ENCODE measurements around the gene GALE. TPM values are rescaled to one million over a fixed set of nuclear protein-coding genes. Genes with fewer than 3 reads are reported as not detected.

GALE gene
- total RNA-seq, 4 donors from 2014 or later = 14.1 to 16.7 (median 15.0) TPM

DNA sequence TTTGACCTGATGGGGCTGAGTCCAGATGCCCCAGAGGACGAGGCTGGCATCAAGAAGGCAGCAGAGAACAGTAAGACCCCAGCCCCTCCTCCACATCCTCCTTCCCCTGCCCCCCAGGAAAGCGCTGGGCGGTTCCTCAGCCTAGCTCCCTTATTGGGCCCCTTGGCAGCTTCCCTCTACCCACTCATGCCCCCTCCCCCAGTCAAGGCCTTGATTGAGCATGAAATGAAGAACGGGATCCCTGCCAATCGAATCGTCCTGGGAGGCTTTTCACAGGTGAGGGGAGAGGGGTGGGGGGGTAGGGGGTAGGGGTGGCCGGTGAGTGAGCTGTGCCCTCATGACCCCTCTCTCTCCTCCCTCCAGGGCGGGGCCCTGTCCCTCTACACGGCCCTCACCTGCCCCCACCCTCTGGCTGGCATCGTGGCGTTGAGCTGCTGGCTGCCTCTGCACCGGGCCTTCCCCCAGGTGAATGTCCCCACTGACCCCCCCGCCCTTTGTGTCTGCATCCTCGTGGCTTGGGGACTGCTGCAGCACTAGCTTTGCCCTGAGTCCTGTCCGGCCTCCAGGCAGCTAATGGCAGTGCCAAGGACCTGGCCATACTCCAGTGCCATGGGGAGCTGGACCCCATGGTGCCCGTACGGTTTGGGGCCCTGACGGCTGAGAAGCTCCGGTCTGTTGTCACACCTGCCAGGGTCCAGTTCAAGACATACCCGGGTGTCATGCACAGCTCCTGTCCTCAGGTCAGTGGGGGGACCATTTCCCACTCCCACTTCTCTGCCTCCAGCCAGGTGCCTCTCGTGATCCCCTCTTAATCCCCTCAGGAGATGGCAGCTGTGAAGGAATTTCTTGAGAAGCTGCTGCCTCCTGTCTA lies 6.5 kb downstream of the GALE start:
- no peak for TF ChIP-seq POLR2A (IDR thresholded peaks at IDR 0.05)
- no peak for TF ChIP-seq CTCF (IDR thresholded peaks at IDR 0.05)
- Histone ChIP-seq H3K4me3 (no peak overlapping the region), H3K27ac (no peak overlapping the region), H3K36me3 (no peaks in the 10 kb centered on the region), H3K27me3 (no peaks in the 10 kb centered on the region), H3K9me3 (no peaks in the 10 kb centered on the region), H3K4me1 (peaks cover 0 to 12% of the 10 kb centered on the region in 2 donors)
- intact Hi-C loops (cut with DNase I; ENCODE audit: low total_unique reads) = no loop called here
- no peak for DNase-seq

DNA sequence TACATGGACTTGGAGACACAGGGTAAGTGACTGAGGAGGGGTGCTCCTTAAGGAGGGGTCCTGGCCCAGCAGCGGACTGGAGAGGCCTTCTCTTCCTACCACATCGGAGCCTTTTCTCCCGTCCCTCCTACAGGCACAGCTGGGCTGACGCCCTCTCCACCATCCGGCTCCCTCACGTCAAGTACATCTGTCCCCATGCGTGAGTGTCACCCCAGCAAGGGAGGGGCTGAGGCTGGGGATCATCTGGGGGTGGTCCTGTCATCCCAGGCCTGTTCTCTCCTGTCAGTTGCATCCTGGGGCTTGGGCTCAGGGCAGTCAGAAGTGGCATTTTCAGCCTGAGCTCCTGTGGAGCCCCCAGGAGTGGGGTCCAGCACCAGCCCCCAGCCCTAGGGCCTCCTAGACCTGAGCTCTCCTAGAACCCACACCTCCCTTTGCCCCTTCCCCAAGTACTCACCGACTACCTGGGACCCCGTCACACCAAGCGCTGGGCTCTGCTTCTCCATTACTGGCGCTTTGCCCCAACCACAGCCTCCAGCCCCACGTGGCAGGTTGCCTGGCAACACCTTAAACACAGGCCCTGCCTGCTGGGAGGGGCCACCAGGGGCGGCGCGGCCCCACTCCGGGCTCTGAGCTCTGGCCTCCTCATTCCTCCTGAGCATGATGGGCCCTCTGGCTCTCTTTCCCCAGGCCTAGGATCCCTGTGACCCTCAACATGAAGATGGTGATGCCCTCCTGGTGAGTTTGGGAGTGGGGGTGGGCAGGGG lies 7.4 kb downstream of the GALE start:
- no peaks in the 10 kb centered on the region for H3K36me3 ChIP-seq
- peak overlapping the region in 1 of 2 donors; percentile 0 for H3K27ac ChIP-seq
- TF ChIP-seq POLR2A (IDR thresholded peaks at IDR 0.05) = no peak
- no peak for TF ChIP-seq CTCF (IDR thresholded peaks at IDR 0.05)
- peaks cover 0 to 12% of the 10 kb centered on the region in 2 donors for H3K4me1 ChIP-seq
- H3K4me3 ChIP-seq = no peak overlapping the region
- intact Hi-C loops (cut with DNase I; ENCODE audit: low total_unique reads) = no loop called here
- no peak for DNase-seq
- H3K27me3 ChIP-seq = no peaks in the 10 kb centered on the region
- no peaks in the 10 kb centered on the region for H3K9me3 ChIP-seq

GRCh38 chr1:23792151-23792945 lies 8.2 kb downstream of the GALE start:
- H3K9me3 ChIP-seq = no peaks in the 10 kb centered on the region
- peak overlapping the region in 1 of 2 donors; percentile 76 for H3K4me3 ChIP-seq
- no peaks in the 10 kb centered on the region for H3K27me3 ChIP-seq
- peaks cover 0 to 12% of the 10 kb centered on the region in 2 donors for H3K4me1 ChIP-seq
- intact Hi-C loops (cut with DNase I; ENCODE audit: low total_unique reads) = no loop called here
- H3K27ac ChIP-seq = peak overlapping the region; percentile 61 to 78
- H3K36me3 ChIP-seq = no peaks in the 10 kb centered on the region
- no peak for TF ChIP-seq POLR2A (IDR thresholded peaks at IDR 0.05)
- TF ChIP-seq CTCF (IDR thresholded peaks at IDR 0.05) = no peak
- DNase-seq = no peak

DNA sequence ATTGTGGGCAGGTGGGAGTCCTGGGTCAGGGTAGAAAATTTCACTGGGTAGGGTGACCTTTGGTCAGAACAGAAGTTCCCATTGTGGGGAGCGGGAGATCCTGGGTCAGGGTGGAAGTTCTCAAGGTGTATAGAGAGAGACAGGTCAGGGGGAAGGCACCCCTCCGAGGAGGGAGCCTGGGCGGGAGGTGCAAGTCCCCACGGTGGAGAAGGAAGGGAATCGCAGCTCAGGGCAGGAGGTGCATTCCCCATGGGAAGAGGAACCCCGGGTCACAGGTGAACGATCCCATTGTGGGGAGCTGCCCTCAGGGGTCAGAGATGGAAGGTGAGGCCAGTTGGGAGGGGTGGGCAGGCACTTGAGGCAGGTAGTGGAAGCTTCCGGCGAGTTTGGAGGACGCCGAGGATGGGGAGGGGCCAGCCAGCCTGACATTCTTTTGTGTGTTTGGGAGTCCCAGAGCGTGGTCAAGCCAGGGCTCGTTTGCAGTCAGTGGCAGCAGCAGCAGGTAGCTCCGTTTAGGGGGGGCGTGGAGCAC lies 9.0 kb downstream of the GALE start:
- intact Hi-C loops (cut with DNase I; ENCODE audit: low total_unique reads) = no loop called here
- no peak for DNase-seq
- Histone ChIP-seq H3K9me3 (no peaks in the 10 kb centered on the region), H3K4me3 (peak overlapping the region; percentile 73 to 76), H3K27ac (peak overlapping the region; percentile 61 to 78), H3K36me3 (no peaks in the 10 kb centered on the region), H3K4me1 (peaks cover 0 to 12% of the 10 kb centered on the region in 2 donors), H3K27me3 (no peaks in the 10 kb centered on the region)
- no peak for TF ChIP-seq CTCF (IDR thresholded peaks at IDR 0.05)

All from uterus (tissue), 4 donors.